ENCODE measurements around the gene ST3GAL3. TPM values are rescaled to one million over a fixed set of nuclear protein-coding genes. Genes with fewer than 3 reads are reported as not detected.

The ST3GAL3 gene
- total and polyA plus RNA-seq, 12 donors = 14.5 to 39.3 (median 31.7) TPM

DNA sequence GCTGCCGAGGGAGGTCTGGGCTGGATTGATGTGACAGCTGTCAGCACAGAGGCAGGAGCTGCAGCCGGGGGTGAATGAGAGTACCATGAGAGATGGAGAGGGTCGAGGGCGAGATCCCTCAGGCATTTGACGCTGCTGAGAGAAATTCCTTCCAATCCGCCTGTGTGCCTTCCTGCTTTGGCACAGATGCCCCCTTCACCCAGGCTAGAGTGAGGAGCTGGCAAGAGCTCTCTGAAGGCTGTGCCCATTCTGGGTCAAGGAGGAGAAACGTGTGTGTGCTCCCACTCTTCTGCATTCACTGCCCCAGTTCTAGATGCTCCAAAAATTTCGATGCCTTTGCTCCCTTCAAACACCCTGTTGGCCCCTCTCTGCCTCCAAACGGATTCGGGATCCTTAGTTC, 231.0 kb downstream of the ST3GAL3 start:
- TF ChIP-seq, protein P1, sequence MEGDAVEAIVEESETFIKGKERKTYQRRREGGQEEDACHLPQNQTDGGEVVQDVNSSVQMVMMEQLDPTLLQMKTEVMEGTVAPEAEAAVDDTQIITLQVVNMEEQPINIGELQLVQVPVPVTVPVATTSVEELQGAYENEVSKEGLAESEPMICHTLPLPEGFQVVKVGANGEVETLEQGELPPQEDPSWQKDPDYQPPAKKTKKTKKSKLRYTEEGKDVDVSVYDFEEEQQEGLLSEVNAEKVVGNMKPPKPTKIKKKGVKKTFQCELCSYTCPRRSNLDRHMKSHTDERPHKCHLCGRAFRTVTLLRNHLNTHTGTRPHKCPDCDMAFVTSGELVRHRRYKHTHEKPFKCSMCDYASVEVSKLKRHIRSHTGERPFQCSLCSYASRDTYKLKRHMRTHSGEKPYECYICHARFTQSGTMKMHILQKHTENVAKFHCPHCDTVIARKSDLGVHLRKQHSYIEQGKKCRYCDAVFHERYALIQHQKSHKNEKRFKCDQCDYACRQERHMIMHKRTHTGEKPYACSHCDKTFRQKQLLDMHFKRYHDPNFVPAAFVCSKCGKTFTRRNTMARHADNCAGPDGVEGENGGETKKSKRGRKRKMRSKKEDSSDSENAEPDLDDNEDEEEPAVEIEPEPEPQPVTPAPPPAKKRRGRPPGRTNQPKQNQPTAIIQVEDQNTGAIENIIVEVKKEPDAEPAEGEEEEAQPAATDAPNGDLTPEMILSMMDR (IDR thresholded peaks at IDR 0.05) = no peak
- ATAC-seq (no peak), DNase-seq (no peak)
- Histone ChIP-seq H3K36me3 (no peaks in the 10 kb centered on the region), H3K27ac (no peak overlapping the region), H3K4me3 (no peak overlapping the region), H3K27me3 (peaks cover 0 to 34% (median 22%) of the 10 kb centered on the region in 7 donors), H3K9me3 (no peaks in the 10 kb centered on the region), H3K4me1 (peaks cover 5 to 35% (median 18%) of the 10 kb centered on the region in 9 donors)
- WGBS, 2 donors = 77 to 80% methylated on average over 10 of the region's 10 CpGs
- intact Hi-C loops (cut with DNase I) = loop anchor here in 5 of 10 donors (5.0 to 10.0 kb wide), 3 partner anchors 176 to 414 kb away; partner anchors contain the start of gene PTPRF (in 1 of the 5)

DNA sequence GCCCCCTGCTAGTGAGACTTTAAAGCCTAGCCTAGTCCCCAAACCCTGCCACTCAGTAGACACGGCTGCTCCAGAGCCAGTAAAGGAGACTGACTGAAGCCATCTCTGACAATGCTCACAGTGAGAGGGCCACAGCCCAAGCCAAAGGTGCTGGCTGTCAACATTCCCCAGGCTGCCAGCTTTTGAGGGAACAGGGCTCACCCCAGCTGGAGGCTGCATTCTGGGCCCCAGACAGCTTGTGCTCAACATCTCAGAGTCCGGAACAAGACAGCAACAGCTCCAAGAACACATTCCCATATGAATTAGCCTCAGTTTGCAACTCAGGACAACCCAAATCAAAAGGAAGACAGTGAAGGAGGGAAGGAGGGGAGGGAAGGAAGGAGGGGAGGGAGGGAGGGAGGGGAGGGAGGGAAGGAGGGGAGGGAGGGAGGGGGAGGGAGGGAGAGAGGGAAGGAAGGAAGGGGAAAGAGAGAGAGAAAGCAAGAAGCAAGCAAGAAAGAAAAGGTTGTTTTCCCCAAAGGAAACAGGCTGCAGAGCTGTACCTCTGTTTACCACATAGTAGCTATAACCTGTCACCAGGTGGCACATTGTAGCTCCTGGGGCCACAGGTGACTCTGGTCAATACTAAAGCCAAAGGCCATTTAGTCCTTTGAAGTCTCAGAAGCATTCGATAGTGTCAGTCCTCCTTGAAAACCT, 231.7 kb downstream of the ST3GAL3 start:
- peak in 1 of 2 donors; percentile 31 for DNase-seq

DNA sequence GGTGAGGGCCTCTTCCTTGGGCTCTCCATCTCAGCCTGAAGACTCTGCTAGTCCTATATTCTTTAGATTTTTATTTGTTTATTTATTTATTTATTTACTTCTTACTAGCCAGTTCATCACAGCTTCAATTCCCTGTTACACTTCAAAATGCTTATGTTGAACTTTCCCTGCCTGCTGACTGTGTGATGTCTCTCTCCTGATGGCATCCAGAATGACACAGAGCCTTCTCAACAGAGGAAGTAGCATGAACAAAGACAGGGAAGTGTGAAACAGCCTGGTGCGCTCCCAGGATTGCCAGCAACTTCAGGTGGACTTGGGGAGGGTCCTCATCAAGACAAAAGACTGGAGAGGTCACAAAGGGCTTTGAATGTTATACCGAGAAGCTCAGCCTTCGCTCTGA, 235.1 kb downstream of the ST3GAL3 start:
- Histone ChIP-seq H3K4me1 (peaks cover 0 to 23% (median 16%) of the 10 kb centered on the region in 9 donors), H3K27ac (no peak overlapping the region), H3K27me3 (no peaks in the 10 kb centered on the region), H3K9me3 (no peaks in the 10 kb centered on the region), H3K36me3 (peaks cover 0 to 7% (median 0%) of the 10 kb centered on the region in 9 donors), H3K4me3 (no peak overlapping the region)
- intact Hi-C loops (cut with DNase I) = no loop called here
- ATAC-seq = no peak
- TF ChIP-seq, protein P1 (IDR thresholded peaks at IDR 0.05) = no peak
- WGBS, 2 donors = 87 to 89% methylated on average over 3 of the region's 3 CpGs
- DNase-seq = no peak

More for the DNA sequence above, 231.7 kb downstream of the ST3GAL3 start:
- 54 to 57% methylated on average over 3 of the region's 3 CpGs for WGBS, 2 donors
- Histone ChIP-seq H3K27me3 (peaks cover 0 to 28% (median 17%) of the 10 kb centered on the region in 7 donors), H3K9me3 (no peaks in the 10 kb centered on the region), H3K27ac (no peak overlapping the region), H3K4me1 (peaks cover 0 to 29% (median 15%) of the 10 kb centered on the region in 9 donors), H3K4me3 (no peak overlapping the region), H3K36me3 (peaks cover 0 to 3% (median 0%) of the 10 kb centered on the region in 9 donors)
- TF ChIP-seq, protein P1 (IDR thresholded peaks at IDR 0.05) = no peak
- intact Hi-C loops (cut with DNase I) = loop anchor here in 5 of 10 donors (5.0 to 10.0 kb wide), 3 partner anchors 177 to 414 kb away; partner anchors contain the start of gene PTPRF (in 1 of the 5)
- peak in 6 of 8 donors; percentile 12 to 74 (median 43) for ATAC-seq

DNA sequence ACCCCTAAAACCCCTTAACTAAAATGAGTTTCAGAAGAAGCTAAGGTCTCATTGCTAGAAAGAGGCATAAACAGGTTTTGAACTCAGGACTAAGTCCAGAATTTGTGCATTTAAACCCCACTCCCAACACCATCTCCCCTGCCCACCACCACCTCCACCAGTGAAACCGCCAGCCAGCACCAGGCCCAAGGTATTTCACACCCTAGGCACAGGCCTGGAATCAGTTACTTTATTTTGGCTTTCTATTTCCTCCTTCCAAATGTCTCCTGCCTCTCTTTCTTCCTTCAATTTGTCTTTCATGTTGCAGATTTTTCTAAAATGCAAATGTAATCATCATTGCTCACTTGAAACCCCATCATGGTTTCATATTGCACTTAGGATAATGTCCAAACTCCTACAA, 237.5 kb downstream of the ST3GAL3 start:
- DNase-seq (no peak), ATAC-seq (no peak)
- Histone ChIP-seq H3K9me3 (no peaks in the 10 kb centered on the region), H3K27ac (no peak overlapping the region), H3K36me3 (peaks cover 0 to 12% (median 0%) of the 10 kb centered on the region in 9 donors), H3K4me1 (peaks cover 16 to 45% (median 35%) of the 10 kb centered on the region in 9 donors), H3K27me3 (no peaks in the 10 kb centered on the region), H3K4me3 (no peak overlapping the region)
- TF ChIP-seq, protein P1 (IDR thresholded peaks at IDR 0.05) = no peak
- intact Hi-C loops (cut with DNase I) = loop anchor here in 1 of 10 donors (5.0 kb wide), 1 partner anchor 238 kb away; the partner anchor contains the start of gene ST3GAL3
- 93 to 95% methylated on average over 1 of the region's 1 CpG for WGBS, 2 donors
